NCI-H2107 treated with DMSO at 0.1 percent for 48 hours (cell line): ENCODE results near the gene INPP4B.

Experiments
- DNase-seq: peaks from one replicate; lab custom pipeline; 2025; ENCODE audit not compliant: unreplicated experiment; lab: John Stamatoyannopoulos, UW

Gene INPP4B

DNA sequence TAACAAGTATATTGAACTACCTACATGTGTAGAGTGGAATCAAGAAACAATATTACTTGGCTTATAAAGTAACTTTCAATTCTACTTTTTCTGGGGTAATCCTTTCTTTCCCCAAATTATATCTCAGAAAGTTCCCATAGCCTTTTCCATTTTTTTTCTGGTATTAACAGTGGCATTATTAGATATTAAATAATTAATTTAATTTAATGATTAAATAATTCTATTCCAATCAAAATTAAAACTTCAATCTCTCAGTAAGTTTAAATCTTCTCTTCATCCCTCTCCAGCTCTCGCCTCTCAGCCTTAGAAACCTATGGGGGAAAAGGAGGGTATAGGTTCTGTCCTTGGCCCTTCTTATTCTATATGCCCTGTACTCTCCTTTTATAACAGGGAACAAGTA is 262.4 kb downstream of the INPP4B start:
- no peak for DNase-seq

GRCh38 chr4:142582340-142582739 is 263.8 kb downstream of the INPP4B start:
- DNase-seq: no peak

DNA sequence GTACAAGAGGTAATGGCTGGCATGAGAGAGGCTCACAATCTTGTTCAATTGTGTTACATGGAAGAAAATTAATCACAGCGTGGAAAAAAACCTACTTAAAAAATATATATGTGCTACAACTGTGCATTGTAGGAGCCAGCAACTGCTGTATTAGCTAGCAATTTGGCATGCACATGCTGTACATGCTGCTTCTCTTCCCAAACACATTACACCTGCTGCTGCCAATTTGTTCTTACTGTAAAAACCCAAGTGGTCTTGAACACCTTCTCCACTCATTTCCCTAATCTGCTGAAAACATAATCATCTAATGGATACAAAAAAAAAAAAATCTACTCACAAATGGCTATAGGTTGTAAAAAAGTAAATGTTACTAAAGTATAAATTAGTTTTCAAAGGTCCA is 264.2 kb downstream of the INPP4B start:
- DNase-seq: no peak

DNA sequence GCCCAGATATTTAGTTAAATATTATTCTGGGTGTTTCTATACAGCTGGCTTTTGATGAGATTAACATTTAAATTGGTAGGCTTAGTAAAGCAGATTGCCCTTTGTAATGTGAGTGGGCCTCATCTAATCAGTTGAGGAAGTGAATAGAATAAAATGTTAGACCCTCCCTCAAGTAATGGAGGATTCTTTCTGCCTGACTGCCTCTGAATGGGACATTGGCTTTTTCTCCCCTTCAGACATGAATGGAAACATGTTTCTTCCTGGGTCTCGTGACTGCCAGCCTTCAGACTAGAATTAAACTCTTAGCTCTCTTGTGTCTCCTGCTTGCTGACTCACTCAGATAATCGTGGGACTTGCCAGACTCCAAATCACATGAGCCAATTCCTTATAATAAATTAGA is 266.7 kb downstream of the INPP4B start:
- DNase-seq: no peak

- no peak for DNase-seq
Observed at GRCh38 chr4:142574306-142574705, 271.8 kb downstream of the INPP4B start.

DNA sequence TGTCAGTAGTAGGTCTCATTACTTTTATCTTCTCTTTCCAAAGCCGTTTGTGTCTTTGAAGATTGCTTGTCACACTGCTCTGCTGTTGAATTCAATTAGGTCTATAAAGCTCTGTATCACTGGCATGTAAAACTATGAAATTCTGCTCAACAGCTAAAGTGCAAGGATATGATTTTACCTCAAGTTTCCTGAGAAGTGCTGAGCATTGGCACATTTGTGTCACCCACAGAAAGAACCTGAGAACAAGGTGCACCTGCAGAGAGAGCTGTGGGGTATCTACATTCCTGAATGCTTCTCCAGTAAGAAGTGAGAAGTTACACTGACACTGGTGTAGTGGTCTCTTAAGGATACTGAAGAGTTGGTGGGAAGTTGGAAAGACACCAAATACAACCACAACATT is 274.0 kb downstream of the INPP4B start:
- no peak for DNase-seq

GRCh38 chr4:142567620-142568451 is 278.3 kb downstream of the INPP4B start:
- no peak for DNase-seq

DNA sequence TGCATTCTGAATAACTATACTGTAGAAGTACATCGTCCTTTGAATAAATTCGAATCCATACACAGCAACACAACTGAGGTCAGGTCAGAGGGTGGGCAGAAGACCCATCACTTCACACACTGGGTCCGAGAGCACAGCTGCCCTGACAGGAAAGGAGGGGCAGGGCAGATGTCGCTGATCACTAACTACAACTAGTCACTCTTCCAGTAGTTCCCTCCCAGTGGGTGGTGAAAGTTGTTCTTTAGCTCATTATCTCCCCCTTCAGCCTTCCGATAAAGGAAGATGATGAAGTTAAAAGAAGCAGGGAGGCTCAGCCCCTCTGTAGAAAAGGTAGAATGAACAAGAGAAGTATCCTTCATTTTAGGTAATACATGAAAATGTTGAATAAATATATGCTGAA is 278.9 kb downstream of the INPP4B start:
- no peak for DNase-seq

DNA sequence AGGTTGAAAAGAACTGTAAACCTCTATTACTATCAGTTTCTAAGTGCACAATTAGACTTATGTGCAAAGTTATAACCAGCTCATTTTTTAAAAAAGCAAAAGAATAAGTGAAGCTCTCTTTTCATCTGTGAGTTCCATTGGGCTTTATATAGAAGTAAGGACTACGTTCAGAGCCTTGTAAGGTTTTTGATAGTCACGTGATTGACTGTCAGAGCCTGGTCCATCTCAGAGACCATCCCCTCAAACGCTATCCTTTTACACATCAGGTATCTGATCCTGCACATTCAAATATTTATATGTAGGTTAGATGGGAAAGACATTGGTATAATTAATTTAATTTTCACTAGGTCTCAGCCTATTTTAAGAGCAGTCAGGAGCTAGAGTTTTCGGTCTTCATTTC is 279.3 kb downstream of the INPP4B start:
- no peak for DNase-seq

DNA sequence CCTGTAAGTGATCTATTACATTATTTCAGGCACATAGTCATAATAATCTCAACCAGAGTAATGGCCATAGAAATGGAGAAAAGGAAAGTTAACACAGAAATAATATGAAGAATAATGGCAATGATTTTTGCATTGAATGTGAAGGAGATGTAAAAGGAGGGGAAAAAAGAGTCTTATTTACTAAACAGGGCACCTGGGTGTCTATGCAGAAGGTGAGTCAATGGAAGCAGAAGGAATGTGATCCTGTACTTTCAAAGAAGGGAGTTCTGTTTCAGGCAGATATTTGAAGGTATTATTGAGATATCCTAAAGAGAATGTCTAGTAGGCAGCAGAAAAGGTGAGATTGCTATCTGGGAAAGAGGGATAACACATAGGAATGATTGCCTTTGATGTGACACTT is 279.9 kb downstream of the INPP4B start:
- DNase-seq: no peak

DNA sequence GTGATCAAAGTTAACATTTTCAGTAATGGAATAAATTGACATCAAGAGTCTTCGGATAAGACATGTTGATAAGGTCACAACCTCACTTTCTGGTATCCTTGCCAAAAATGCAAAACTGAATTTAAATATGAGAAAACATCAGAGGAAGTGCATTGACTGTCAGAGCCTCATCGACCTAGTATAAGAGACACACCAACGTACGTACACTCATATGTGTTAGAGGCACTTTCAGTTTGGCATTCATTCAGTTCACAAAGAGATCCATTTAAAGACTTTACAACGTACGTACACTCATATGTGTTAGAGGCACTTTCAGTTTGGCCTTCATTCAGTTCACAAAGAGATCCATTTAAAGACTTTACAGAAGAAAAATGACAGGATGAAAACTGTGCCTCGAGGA is 280.3 kb downstream of the INPP4B start:
- no peak for DNase-seq

DNA sequence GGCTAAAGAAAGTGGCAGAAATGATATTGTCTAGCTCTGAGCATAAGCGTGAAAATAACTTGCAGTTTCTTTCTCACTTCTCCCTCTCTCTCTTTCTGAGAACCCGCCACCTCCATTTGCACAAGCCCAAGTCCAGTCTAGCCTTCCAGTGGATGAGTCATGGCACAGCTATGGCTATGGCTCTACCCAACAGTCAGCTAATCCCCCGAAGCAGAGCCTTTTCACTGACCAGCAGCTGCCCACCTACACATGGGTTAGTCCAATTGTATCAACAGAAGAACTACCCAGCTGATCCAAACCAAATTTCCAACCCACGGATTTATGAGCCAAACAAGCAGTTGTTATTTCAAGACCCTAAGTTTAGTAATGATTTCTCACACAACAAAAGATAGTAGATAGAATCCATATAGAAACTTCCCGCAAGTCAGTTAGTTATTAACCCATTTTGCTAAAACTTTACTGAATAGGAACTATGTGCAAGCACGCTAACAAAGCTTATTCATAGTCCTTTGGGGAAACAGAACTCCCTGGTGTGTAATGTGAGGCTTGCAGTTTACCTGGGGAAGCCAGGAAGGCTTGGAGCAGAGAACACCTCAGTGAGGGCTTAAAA is 282.3 kb downstream of the INPP4B start:
- no peak for DNase-seq

DNA sequence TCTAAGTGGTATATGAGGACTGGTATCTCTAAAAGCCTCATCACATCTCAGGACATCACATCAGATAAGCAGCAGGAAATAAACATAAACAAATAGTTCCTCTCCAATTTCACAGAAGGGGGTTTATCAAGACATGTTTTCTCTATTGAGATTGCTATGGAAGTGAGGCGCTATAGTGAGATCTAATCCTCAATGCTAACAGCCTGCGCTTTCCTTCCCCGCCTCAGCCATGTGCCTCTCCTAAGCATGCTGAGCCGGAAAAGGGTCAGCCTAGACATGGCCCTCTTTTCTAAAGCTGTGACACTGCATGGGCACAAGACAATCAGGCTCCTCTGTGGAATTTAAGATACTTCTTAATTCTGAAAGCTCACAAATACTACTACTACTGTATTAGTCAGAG is 286.1 kb downstream of the INPP4B start:
- DNase-seq: no peak

DNA sequence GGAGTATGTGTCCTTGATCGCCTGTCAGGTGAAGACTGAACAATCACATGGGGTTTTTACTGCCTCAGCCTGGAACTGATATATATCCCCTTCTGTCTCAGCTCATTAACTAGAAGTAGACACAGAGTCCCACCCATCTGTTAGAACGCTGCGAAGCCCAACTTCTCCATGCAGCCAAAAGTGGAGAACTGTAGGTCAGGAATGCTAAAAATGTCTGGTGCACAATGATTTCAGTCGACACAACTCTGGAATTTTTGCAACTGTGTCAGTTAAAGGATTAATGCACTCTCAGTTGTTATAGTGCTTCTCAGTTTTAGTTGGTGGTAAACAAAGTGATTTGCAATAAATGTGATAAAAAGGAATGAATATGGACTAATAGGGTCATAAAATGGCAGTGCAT is 287.2 kb downstream of the INPP4B start:
- DNase-seq: no peak

- DNase-seq: no peak
Observed at GRCh38 chr4:142557239-142557801, 288.8 kb downstream of the INPP4B start.

DNA sequence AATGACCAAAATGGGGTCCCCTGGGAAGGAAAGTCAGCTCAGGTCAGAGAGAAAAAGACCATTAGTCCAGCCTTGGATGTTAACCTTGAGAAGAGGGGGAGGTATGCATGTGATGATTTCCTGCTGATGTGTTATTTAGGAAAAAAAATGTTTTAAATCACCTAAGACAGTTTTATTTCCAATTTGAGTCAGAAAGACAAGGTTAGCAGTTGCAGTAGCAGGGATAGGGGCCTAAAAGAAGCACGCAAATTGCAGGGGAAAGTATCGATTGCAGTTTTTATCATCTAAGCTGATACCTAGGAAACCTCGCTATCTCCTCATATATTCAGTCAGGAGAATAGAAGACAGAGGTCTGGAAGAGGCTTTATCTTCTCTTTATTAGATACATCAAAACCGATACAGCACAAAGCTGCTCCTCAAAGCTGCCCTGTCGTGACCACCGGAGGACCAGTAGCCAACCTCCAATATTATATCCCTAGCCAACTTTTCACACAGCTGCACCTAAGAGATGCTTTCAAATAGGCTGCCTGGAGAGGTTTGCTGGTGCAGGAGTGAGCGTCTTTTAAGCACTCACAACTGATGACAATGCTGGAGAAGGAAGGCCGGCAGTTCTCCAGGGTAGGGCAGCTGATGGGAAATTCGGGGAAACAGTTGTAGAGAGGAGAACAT is 289.4 kb downstream of the INPP4B start:
- DNase-seq: no peak

- DNase-seq: no peak
Observed at GRCh38 chr4:142556048-142556447, 290.1 kb downstream of the INPP4B start.

GRCh38 chr4:142554412-142554811 is 291.7 kb downstream of the INPP4B start:
- no peak for DNase-seq

DNA sequence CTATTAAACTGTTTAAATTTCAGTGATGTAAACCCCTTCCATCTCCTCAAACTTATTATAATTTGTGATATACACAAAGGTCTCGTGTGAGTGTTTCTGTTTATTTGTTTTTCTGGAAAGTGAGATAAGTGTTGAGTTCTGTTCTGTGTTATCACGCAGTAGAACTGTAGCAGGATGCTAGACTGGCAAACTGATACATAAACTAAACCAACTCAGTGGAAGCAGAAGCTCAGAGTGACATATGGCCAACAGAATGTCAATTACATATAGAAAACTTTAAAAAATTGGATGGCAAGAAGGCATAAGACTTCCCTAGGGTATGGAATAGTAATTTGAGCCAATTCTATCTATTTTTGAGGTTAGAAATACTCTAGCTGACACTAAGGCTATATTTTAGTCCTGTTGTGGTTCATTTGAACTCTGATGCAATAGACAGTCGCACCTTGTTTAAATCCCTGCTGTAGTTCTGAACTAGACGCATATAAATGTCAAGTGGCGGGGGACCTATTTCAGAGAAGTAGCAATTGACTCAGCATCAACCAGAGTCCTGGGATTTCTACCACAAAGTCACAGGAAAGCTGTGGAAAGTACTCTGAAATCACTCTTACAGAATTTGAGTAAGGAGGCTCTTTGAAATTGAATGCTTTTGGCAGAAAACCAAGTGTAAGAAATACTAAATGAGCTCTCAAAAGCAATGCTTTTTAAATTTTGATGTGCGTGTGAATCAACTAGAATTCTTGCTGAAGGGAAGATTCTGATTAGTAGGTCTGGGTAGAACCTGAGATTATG is 294.4 kb downstream of the INPP4B start:
- peak; percentile 32 for DNase-seq

DNA sequence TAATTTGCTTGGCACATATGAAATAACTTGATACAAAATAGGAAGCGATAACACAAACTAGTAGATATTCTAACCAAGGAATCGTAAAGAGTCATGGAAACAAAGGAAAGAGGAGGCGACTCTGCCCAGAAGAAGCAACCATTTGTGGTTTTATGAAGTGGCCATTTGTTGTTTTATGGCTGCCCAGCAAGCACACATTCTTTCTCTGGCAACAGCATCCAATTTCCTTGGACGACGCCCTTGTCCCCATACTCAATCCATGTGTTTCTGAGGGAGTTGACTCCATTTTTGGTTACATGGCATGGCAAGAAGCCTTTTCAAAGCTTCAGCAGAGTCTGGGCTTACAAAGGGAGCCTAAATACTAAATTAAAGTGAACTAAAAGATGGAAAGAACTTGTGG is 295.1 kb downstream of the INPP4B start:
- peak; percentile 24 for DNase-seq
